ENCODE results near the gene FBN3.

The FBN3 gene

GRCh38 chr19:8150178-8150865 is 930 bp upstream of the FBN3 start:
- TF ChIP-seq POLR2AphosphoS5 (IDR thresholded peaks at IDR 0.05; ENCODE audit: low read depth) (no peak), CTCF (IDR thresholded peaks at IDR 0.05; ENCODE audit: insufficient read depth, low read length) (no peak), SPI1 (IDR thresholded peaks at IDR 0.05; ENCODE audit: borderline replicate concordance, low read depth) (no peak)
- Histone ChIP-seq H3K4me3 (replicated peaks; ENCODE audit: insufficient read depth, low read length) (no peak overlapping the region), H3K27ac (replicated peaks) (no peak overlapping the region)

DNA sequence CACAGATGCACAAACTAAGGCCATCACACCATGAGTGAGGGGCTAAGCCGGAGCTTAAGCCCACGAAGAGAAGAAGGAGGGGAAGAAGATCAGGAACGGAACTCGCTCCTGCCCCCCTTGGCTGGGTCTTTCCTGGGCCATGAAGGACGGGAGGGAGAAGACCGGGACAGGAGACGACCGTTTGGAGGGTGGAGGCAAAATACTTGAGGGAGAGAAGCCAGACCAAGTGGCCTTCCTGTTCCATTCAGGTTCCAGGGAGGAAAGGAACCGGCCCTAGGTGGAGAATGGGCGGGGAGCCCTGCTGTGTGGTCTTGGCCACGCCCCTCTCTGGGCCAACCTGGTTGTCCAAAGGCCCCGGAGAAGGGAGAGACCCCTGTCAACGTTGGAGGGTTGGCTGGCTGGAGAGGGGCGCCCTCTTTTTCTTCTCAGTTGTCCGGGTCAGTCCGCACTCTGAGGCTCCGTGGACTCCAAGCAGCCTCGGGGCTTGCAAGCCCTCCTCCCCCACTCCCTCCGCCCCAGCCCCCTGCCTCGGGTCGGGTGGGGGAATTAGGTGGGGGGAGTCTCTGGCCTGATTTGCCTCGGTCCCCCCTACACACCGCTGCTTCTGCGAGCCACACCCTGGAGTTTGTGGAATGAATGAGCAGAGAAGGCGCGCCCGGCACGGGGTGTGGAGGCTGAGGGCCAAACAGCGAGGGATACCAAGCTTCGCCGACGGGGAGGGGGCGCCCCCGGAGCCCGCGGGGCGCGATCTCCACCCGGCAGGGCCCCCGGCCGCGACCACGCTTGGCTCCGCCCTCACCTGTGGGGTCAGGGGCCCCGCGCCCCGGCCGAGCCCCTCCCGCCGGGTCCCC is 757 bp downstream of the FBN3 start:
- DNase-seq (ENCODE audit: low read depth in 1 of 2, low spot score in 1 of 2): no peak
- TF ChIP-seq CTCF (IDR thresholded peaks at IDR 0.05; ENCODE audit: insufficient read depth, low read length) (no peak), GABPA (IDR thresholded peaks at IDR 0.05; ENCODE audit: low read depth) (no peak), POLR2AphosphoS5 (IDR thresholded peaks at IDR 0.05; ENCODE audit: low read depth) (no peak), SPI1 (IDR thresholded peaks at IDR 0.05; ENCODE audit: borderline replicate concordance, low read depth) (no peak)
- TF ChIP-seq, protein P1, sequence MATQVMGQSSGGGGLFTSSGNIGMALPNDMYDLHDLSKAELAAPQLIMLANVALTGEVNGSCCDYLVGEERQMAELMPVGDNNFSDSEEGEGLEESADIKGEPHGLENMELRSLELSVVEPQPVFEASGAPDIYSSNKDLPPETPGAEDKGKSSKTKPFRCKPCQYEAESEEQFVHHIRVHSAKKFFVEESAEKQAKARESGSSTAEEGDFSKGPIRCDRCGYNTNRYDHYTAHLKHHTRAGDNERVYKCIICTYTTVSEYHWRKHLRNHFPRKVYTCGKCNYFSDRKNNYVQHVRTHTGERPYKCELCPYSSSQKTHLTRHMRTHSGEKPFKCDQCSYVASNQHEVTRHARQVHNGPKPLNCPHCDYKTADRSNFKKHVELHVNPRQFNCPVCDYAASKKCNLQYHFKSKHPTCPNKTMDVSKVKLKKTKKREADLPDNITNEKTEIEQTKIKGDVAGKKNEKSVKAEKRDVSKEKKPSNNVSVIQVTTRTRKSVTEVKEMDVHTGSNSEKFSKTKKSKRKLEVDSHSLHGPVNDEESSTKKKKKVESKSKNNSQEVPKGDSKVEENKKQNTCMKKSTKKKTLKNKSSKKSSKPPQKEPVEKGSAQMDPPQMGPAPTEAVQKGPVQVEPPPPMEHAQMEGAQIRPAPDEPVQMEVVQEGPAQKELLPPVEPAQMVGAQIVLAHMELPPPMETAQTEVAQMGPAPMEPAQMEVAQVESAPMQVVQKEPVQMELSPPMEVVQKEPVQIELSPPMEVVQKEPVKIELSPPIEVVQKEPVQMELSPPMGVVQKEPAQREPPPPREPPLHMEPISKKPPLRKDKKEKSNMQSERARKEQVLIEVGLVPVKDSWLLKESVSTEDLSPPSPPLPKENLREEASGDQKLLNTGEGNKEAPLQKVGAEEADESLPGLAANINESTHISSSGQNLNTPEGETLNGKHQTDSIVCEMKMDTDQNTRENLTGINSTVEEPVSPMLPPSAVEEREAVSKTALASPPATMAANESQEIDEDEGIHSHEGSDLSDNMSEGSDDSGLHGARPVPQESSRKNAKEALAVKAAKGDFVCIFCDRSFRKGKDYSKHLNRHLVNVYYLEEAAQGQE (IDR thresholded peaks at IDR 0.05; ENCODE audit: insufficient replicate concordance, low read depth): no peak
- Histone ChIP-seq H3K4me3 (replicated peaks; ENCODE audit: insufficient read depth, low read length) (no peak overlapping the region), H3K27me3 (ENCODE audit: insufficient read depth, poor library complexity, severe bottlenecking) (peaks cover 30% of the 10 kb centered on the region), H3K27ac (replicated peaks) (no peak overlapping the region)

More at GRCh38 chr19:8150178-8150865, 930 bp upstream of the FBN3 start:
- DNase-seq (ENCODE audit: low read depth in 1 of 2, low spot score in 1 of 2): no peak
- peaks cover 30% of the 10 kb centered on the region for H3K27me3 ChIP-seq (ENCODE audit: insufficient read depth, poor library complexity, severe bottlenecking)

DNA sequence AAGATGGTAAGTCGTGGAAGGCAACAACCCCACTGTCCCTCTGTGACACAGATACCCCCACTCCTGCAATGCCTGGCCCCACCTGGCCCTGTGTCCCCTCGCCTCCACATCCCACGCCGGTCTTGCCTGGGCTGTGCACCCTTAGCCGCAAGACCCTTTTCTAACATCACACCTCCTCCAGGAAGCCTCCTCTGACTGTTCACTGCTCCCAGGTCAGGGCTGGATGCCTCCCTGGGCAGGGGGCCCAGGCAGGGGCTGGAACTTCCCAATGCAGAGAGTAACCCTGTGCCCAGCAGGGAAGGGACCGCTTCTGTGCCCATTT is 1.3 kb downstream of the FBN3 start:
- Histone ChIP-seq H3K27ac (replicated peaks) (no peak overlapping the region), H3K27me3 (ENCODE audit: insufficient read depth, poor library complexity, severe bottlenecking) (peaks cover 30% of the 10 kb centered on the region), H3K4me3 (replicated peaks; ENCODE audit: insufficient read depth, low read length) (no peak overlapping the region)
- DNase-seq (ENCODE audit: low read depth in 1 of 2, low spot score in 1 of 2): no peak
- no peak for TF ChIP-seq CTCF (IDR thresholded peaks at IDR 0.05; ENCODE audit: insufficient read depth, low read length)

GRCh38 chr19:8147582-8147978 is 1.8 kb downstream of the FBN3 start:
- no peak overlapping the region for H3K27ac ChIP-seq (replicated peaks)
- no peak for DNase-seq (ENCODE audit: low read depth in 1 of 2, low spot score in 1 of 2)
- no peak for TF ChIP-seq POLR2AphosphoS5 (IDR thresholded peaks at IDR 0.05; ENCODE audit: low read depth)
- H3K27me3 ChIP-seq (ENCODE audit: insufficient read depth, poor library complexity, severe bottlenecking): peaks cover 30% of the 10 kb centered on the region
- no peak overlapping the region for H3K4me3 ChIP-seq (replicated peaks; ENCODE audit: insufficient read depth, low read length)
